Right renal pelvis (tissue), 4 donors: ENCODE data around the gene IFI27L1. TPM values are rescaled to one million over a fixed set of nuclear protein-coding genes. Genes with fewer than 3 reads are reported as not detected.

Source experiments
- DNase-seq, 4 donors: peaks; one replicate each; pipeline ENCODE4 v3.0.0-alpha.2; 2013; ENCODE audit warnings: low read depth in 4 of 4, low spot score in 3 of 4, missing footprints in 1 of 4
- polyA plus RNA-seq, 4 donors: library from polyadenylated mRNA; unstranded; fragments of 120-200 nt; gene quantifications; one replicate each; pipeline ENCODE4 v1.2.1, GENCODE V29; 2013; ENCODE audit not compliant: insufficient read length in 4 of 4

IFI27L1 gene
- polyA plus RNA-seq, 4 donors, result 22.4 to 27.0 (median 25.7) TPM

- DNase-seq, result peak in 2 of 4 donors; percentile 8 to 20
Observed at GRCh38 chr14:94129758-94130414, 48.8 kb downstream of the IFI27L1 start.

- DNase-seq, result peak in 3 of 4 donors; percentile 45 to 53 (median 50)
Observed at GRCh38 chr14:94132285-94132887, 51.3 kb downstream of the IFI27L1 start.

GRCh38 chr14:94135476-94135875 is 54.4 kb downstream of the IFI27L1 start:
- no peak for DNase-seq

- peak; percentile 51 to 70 (median 60) for DNase-seq
Observed at GRCh38 chr14:94136575-94137331, 55.6 kb downstream of the IFI27L1 start.

GRCh38 chr14:94138251-94138650 is 57.1 kb downstream of the IFI27L1 start:
- DNase-seq, result no peak

- no peak for DNase-seq
Observed at GRCh38 chr14:94139006-94139405, 57.9 kb downstream of the IFI27L1 start.

- no peak for DNase-seq
Observed at GRCh38 chr14:94139421-94139820, 58.3 kb downstream of the IFI27L1 start.

- no peak for DNase-seq
Observed at GRCh38 chr14:94142247-94142646, 61.1 kb downstream of the IFI27L1 start.

- DNase-seq, result no peak
Observed at GRCh38 chr14:94142836-94143235, 61.7 kb downstream of the IFI27L1 start.

GRCh38 chr14:94143239-94143638 is 62.1 kb downstream of the IFI27L1 start:
- no peak for DNase-seq

GRCh38 chr14:94143711-94144110 is 62.6 kb downstream of the IFI27L1 start:
- no peak for DNase-seq

- no peak for DNase-seq
Observed at GRCh38 chr14:94144765-94145164, 63.7 kb downstream of the IFI27L1 start.

GRCh38 chr14:94145902-94146527 is 64.9 kb downstream of the IFI27L1 start:
- no peak for DNase-seq

Other genes with a start within 250 kb of the IFI27L1 start
- not detected for gene FAM181A, start 154.0 kb upstream of the IFI27L1 start, polyA plus RNA-seq
- gene ASB2, start 104.7 kb upstream of the IFI27L1 start, polyA plus RNA-seq, result under 1 TPM; 0.30 to 0.58 (median 0.40) TPM
- not detected for gene CCDC197, start 84.0 kb upstream of the IFI27L1 start, polyA plus RNA-seq
- 1 to 10 TPM; 4.1 to 5.1 (median 4.8) TPM for gene OTUB2, start 55.0 kb upstream of the IFI27L1 start, polyA plus RNA-seq
- 100 to 1,000 TPM; 154 to 169 (median 159) TPM for gene DDX24, start 108 bp upstream of the IFI27L1 start, polyA plus RNA-seq
- 1 to 10 TPM; 3.9 to 7.5 (median 6.9) TPM for gene IFI27, start 29.4 kb downstream of the IFI27L1 start, polyA plus RNA-seq
- gene IFI27L2, start 48.3 kb downstream of the IFI27L1 start, polyA plus RNA-seq, result 10 to 100 TPM; 21.2 to 31.1 (median 27.2) TPM
- gene PPP4R4, start 93.0 kb downstream of the IFI27L1 start, polyA plus RNA-seq, result under 1 TPM; 0.15 to 0.29 (median 0.21) TPM
- gene SERPINA10, start 212.0 kb downstream of the IFI27L1 start, polyA plus RNA-seq, result under 1 TPM; 0.10 to 0.34 (median 0.17) TPM
- gene SERPINA6, start 242.0 kb downstream of the IFI27L1 start, polyA plus RNA-seq, result 10 to 100 TPM in 1 of 4 donors, 1 to 10 TPM in 3; 2.1 to 10.4 (median 7.1) TPM